ENCODE measurements around the gene LSP1. TPM values are rescaled to one million over a fixed set of nuclear protein-coding genes. Genes with fewer than 3 reads are reported as not detected.
A peak's percentile ranks its signal among the peaks of the same experiment; 100 is the strongest.

LSP1 gene
- total and polyA plus RNA-seq, 8 donors = 2.4 to 26.8 (median 9.9) TPM

DNA sequence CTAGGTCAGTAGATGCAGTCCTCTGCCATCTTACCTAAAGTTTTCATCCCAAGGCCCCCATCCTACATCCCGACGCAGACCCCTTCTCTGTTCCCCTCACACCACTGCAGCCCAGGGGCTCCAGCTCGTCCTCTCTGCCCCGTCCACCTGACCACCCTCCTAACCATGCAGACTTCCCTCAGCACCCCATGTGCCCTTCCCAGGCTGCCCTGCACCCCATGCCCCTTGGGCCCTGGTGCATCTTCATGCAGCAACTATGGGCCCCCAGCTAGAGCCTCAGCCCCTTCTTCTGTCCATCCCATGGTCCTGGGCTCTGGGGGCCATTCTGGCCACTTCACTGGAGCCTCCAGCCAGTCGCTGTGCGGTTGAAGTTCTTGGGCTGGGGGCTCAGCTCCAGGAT lies 35.9 kb downstream of the LSP1 start:
- DNase-seq = no peak
- Histone ChIP-seq H3K36me3 (no peaks in the 10 kb centered on the region), H3K4me1 (no peaks in the 10 kb centered on the region), H3K4me3 (no peak overlapping the region), H3K27me3 (no peaks in the 10 kb centered on the region), H3K9me3 (no peaks in the 10 kb centered on the region), H3K27ac (no peak overlapping the region)
- WGBS, 2 donors = 87 to 94% methylated on average over 6 of the region's 6 CpGs
- intact Hi-C loops (cut with DNase I) = no loop called here
- no peak for FAIRE-seq
- TF ChIP-seq, protein P1, sequence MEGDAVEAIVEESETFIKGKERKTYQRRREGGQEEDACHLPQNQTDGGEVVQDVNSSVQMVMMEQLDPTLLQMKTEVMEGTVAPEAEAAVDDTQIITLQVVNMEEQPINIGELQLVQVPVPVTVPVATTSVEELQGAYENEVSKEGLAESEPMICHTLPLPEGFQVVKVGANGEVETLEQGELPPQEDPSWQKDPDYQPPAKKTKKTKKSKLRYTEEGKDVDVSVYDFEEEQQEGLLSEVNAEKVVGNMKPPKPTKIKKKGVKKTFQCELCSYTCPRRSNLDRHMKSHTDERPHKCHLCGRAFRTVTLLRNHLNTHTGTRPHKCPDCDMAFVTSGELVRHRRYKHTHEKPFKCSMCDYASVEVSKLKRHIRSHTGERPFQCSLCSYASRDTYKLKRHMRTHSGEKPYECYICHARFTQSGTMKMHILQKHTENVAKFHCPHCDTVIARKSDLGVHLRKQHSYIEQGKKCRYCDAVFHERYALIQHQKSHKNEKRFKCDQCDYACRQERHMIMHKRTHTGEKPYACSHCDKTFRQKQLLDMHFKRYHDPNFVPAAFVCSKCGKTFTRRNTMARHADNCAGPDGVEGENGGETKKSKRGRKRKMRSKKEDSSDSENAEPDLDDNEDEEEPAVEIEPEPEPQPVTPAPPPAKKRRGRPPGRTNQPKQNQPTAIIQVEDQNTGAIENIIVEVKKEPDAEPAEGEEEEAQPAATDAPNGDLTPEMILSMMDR (IDR thresholded peaks at IDR 0.05) = no peak
- no peak for ATAC-seq

DNA sequence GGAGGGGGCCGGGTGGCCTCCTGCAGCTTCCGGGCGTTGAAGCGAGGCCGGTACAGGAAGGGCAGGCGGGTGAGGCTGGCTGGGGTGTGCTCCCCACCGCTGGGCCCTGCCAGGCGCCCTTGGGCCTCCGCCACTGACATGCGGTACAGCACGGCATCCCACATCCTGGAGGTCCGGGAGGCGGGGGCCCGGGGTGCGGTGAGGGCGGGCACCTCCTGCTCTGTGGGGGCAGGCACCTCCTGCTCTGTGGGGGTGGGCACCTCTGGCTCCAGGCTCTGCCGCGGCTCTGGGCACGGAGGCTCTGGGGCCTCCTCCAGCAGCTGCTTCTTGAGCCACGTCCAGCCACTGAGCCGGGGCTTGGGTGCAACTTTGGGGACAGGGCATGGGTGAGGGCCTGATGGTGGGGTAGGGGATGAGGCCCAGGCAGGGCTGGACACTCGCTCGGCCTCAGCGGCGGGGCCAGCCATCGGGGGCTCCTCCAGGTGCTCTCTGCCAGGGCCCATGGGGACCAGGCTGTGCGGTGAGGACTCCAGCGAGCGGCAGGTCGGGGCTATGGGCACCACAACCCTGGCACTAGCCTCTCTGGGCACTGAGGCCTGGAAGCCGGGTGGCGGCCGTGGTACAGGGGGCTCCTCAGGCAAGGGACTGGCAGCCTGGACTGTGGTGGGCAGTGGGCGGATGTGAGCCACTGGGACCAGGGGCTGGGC lies 36.5 kb downstream of the LSP1 start:
- TF ChIP-seq, protein P1 (IDR thresholded peaks at IDR 0.05) = no peak
- intact Hi-C loops (cut with DNase I) = no loop called here
- Histone ChIP-seq H3K4me3 (no peak overlapping the region), H3K4me1 (no peaks in the 10 kb centered on the region), H3K27ac (no peak overlapping the region), H3K9me3 (no peaks in the 10 kb centered on the region), H3K27me3 (no peaks in the 10 kb centered on the region), H3K36me3 (no peaks in the 10 kb centered on the region)
- ATAC-seq (peak in 2 of 4 donors; percentile 49 to 56), FAIRE-seq (no peak), DNase-seq (peak in 3 of 6 donors; percentile 38 to 79 (median 56))
- WGBS, 2 donors = 83 to 91% methylated on average over 27 to 34 of the region's 34 CpGs

DNA sequence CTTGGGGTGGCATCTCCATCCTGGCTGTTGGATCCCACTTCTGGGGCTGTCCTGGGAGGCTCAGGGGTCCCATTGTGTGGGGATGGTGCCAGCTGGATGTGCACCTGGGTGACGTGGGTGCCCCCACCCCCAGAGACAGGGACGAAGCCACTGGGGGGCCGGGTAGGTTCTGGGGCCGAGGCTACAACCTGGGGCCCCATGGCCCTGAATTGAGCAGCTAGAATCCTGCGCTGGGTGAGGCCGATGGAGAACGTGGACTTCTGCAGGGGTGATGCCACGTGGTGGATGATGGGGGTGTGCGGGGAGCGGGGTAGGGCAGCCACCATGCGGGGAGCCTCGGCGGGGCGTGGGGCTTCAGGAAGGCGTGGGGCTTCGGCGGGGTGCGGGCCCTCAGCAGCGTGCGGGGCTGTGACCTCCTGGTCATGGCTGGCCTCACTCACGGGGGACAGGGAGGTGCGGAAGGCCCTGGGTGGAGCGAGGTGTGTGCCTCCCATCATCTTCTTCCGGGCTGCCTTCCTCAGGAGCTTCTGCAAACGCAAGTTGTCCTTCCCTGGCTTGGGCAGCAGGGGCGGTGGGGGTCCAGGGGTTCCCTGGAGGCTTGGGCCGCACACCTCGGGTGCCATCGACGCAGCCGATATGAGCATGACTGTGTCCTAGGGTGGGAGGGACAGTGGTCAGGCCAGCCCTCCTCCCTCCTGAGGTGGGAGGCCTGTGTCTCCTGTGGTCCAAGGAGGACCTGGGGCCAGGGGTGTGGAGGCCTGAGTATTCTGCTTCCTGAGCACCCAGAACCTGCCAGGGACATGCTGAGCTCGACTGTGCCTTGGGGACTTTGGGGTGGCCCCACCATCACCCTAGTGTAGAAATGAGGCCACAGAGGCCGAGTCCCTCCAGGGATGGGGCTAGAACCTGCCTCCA lies 37.3 kb downstream of the LSP1 start:
- Histone ChIP-seq H3K4me1 (no peaks in the 10 kb centered on the region), H3K27ac (no peak overlapping the region), H3K4me3 (no peak overlapping the region), H3K27me3 (no peaks in the 10 kb centered on the region), H3K9me3 (no peaks in the 10 kb centered on the region), H3K36me3 (no peaks in the 10 kb centered on the region)
- FAIRE-seq = no peak
- intact Hi-C loops (cut with DNase I) = loop anchor here in 2 of 3 donors (10.0 kb wide), 1 partner anchor 55 kb away; the partner anchor contains the start of gene MRPL23 (in 2 of the 2)
- 80 to 88% methylated on average over 31 to 33 of the region's 33 CpGs for WGBS, 2 donors
- DNase-seq = peak in 1 of 6 donors; percentile 48
- no peak for ATAC-seq
- TF ChIP-seq, protein P1 (IDR thresholded peaks at IDR 0.05) = no peak

DNA sequence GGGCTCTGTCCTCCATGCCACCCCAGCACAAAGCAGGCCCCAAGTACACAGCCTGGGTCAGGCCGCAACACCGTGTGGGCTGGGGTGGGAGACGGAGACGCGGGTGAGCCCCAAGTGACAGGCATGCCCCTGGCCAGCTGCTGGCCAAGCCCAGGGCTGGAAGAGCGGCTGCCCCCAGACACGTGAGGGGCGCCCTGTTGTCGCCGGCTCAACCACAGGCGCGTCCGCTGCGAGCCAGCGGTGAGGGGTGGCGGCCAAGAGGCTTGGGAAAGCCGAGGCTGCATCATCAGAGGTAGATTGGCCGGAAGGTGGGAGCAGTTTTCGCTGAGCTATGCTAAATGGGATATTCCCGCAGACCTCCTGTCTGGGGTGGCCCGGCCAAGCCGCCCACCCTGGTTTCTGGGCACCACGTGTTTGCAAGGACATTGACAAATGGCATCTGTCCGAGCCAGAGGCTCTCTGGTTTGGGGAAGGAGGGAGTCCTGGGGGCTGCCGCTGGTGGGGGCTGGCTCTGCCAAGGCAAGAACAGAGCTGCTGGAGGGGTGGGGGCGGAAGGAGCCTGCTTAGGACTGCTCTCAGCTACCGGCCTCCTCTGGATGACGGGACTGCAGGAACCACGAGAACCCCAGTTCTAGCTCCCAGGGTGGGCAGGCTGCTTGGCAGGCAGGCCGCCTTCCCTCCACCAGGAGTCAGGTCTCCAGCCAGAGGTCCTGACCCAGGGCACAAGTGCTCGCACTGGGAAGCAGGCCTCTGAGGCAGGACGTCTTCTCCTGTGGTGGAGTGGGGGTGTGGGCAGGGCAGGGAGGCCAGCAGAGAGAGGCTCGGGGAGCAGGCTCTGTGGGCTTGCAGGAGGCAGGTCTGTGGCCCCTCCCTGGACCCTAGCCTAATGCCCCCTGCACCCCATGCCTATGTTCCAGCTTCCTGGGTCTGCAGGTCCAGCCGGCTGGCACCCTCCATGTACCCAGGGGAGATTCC lies 38.3 kb downstream of the LSP1 start:
- no peaks in the 10 kb centered on the region for H3K9me3 ChIP-seq
- 77 to 86% methylated on average over 32 to 34 of the region's 34 CpGs for WGBS, 2 donors
- DNase-seq (peak in 2 of 6 donors; percentile 28 to 67), FAIRE-seq (no peak), ATAC-seq (peak in 1 of 4 donors; percentile 35)
- H3K4me1 ChIP-seq = no peaks in the 10 kb centered on the region
- TF ChIP-seq, protein P1 (IDR thresholded peaks at IDR 0.05) = no peak
- H3K27me3 ChIP-seq = no peaks in the 10 kb centered on the region
- no peak overlapping the region for H3K4me3 ChIP-seq
- no peaks in the 10 kb centered on the region for H3K36me3 ChIP-seq
- H3K27ac ChIP-seq = no peak overlapping the region
- intact Hi-C loops (cut with DNase I) = loop anchor here in 2 of 3 donors (10.0 kb wide), 1 partner anchor 54 kb away; the partner anchor contains the start of gene MRPL23 (in 2 of the 2)
